ENCODE results near the gene DHX40.
"Not testable (repeated sequence)": the region's sequence is repeated elsewhere in the genome, so short reads cannot be mapped to it uniquely, and the experiment has no call there.

The DHX40 gene

DNA sequence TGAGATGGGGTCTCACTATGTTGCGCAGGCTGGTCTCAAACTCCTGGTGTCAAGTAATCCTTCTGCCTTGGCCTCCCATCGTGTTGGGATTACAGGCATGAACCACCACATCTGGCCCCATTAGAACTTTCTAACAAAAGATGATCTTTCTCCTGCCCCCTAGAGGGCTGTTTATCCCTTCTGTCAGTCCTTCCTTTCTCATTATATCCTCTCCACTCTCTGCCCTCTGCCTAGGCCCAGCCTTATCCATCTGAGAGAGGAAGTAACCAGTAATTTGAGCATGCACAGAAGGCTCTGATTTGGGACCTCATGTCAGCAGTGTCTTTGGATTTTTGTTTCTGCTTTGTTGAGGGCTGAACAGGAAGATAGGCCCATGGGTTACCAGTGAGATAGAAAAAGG, 4.4 kb upstream of the DHX40 start:
- no peak for DNase-seq (ENCODE audit: low read depth, low spot score)
- Histone ChIP-seq H3K9me3 (ENCODE audit: insufficient read depth, low read length) (peaks cover 12% of the 10 kb centered on the region), H3K4me3 (ENCODE audit: insufficient read length, low read depth) (no peak overlapping the region), H3K36me3 (ENCODE audit: insufficient read depth, insufficient read length, low read length) (no peaks in the 10 kb centered on the region), H3K9ac (ENCODE audit: insufficient read length, low read depth) (no peak overlapping the region), H3K27me3 (ENCODE audit: insufficient read depth, insufficient read length) (peaks cover 10% of the 10 kb centered on the region), H3K4me1 (ENCODE audit: insufficient read depth, insufficient read length) (no peaks in the 10 kb centered on the region)
- TF ChIP-seq SUZ12 (IDR thresholded peaks at IDR 0.05; ENCODE audit: extremely low read depth, insufficient read depth, insufficient read length), result no peak
- TF ChIP-seq YY1 (IDR thresholded peaks at IDR 0.05; ENCODE audit: insufficient read depth, insufficient read length), result no peak
- no peak for TF ChIP-seq ZNF274 (IDR thresholded peaks at IDR 0.05; ENCODE audit: low read depth, low read length)

- peak overlapping the region; percentile 94 for H3K9ac ChIP-seq (ENCODE audit: insufficient read length, low read depth)
- peak overlapping the region; percentile 100 for H3K4me3 ChIP-seq (ENCODE audit: insufficient read length, low read depth)
- H3K36me3 ChIP-seq (ENCODE audit: insufficient read depth, insufficient read length, low read length), result peaks cover 18% of the 10 kb centered on the region
- peak; percentile 43 for DNase-seq (ENCODE audit: low read depth, low spot score)
- H3K4me1 ChIP-seq (ENCODE audit: insufficient read depth, insufficient read length), result peaks cover 2% of the 10 kb centered on the region
- peaks cover 10% of the 10 kb centered on the region for H3K27me3 ChIP-seq (ENCODE audit: insufficient read depth, insufficient read length)
- TF ChIP-seq SUZ12 (IDR thresholded peaks at IDR 0.05; ENCODE audit: extremely low read depth, insufficient read depth, insufficient read length) (no peak), YY1 (IDR thresholded peaks at IDR 0.05; ENCODE audit: insufficient read depth, insufficient read length) (no peak), ZNF274 (IDR thresholded peaks at IDR 0.05; ENCODE audit: low read depth, low read length) (no peak)
- peaks cover 12% of the 10 kb centered on the region for H3K9me3 ChIP-seq (ENCODE audit: insufficient read depth, low read length)
These were observed 532 bp downstream of the DHX40 start for GRCh38 chr17:59565959-59566324.

DNA sequence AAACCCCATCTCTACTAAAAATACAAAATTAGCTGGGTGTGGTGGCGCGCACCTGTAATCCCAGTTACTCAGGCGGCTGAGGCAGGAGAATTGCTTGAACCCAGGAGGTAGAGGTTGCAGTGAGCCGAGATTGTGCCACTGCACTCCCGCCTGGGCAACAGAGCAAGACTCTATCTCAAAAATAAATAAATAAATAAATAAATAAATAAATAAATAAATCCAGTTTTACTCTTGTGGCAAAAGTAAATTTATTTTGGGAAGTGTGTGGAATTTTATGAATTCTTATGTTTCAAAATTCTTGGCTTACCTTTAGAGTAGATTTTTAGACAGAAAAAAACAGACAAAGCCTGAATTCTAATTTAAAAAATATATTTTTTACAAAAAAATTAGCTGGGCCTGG, 3.7 kb downstream of the DHX40 start:
- DNase-seq (ENCODE audit: low read depth, low spot score); H3K4me1 ChIP-seq (ENCODE audit: insufficient read depth, insufficient read length); H3K9ac ChIP-seq (ENCODE audit: insufficient read length, low read depth); H3K27me3 ChIP-seq (ENCODE audit: insufficient read depth, insufficient read length); H3K4me3 ChIP-seq (ENCODE audit: insufficient read length, low read depth): not testable (repeated sequence)
- Histone ChIP-seq H3K36me3 (ENCODE audit: insufficient read depth, insufficient read length, low read length) (peaks cover 24% of the 10 kb centered on the region), H3K9me3 (ENCODE audit: insufficient read depth, low read length) (peaks cover 12% of the 10 kb centered on the region)

DNA sequence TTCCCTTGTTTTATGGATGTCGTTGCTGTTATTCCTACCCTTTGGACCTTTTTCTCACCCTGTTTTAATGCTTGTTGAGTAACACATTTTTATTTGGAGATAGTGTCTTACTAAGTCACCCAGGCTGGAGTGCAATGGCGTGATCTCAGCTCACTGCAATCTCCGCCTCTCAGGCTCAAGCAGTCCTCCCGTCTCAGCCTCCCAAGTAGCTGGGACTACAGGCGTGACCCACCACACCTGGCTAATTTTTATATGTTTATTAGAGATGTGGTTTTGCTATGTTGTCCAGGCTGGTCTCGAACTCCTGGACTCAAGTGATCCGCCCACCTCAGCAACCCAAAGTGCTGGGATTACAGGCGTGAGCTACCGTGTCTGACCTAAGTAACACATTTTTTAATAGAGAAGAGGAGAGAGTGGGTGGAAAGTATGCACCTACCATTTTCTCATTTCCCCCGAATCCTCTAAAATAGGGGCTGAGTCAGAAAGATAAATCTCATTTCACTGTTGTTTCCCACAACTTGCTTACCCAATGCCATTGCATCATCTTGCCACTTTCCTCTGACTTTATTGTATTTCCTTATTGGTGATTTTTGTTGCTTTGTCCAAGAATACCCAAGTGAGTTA, 7.0 kb downstream of the DHX40 start:
- TF ChIP-seq SUZ12 (IDR thresholded peaks at IDR 0.05; ENCODE audit: extremely low read depth, insufficient read depth, insufficient read length), result no peak
- no peak for TF ChIP-seq YY1 (IDR thresholded peaks at IDR 0.05; ENCODE audit: insufficient read depth, insufficient read length)
- no peak for TF ChIP-seq ZNF274 (IDR thresholded peaks at IDR 0.05; ENCODE audit: low read depth, low read length)
- DNase-seq (ENCODE audit: low read depth, low spot score), result no peak
- Histone ChIP-seq H3K9me3 (ENCODE audit: insufficient read depth, low read length) (no peaks in the 10 kb centered on the region), H3K4me3 (ENCODE audit: insufficient read length, low read depth) (no peak overlapping the region), H3K9ac (ENCODE audit: insufficient read length, low read depth) (no peak overlapping the region), H3K27me3 (ENCODE audit: insufficient read depth, insufficient read length) (no peaks in the 10 kb centered on the region), H3K4me1 (ENCODE audit: insufficient read depth, insufficient read length) (no peaks in the 10 kb centered on the region), H3K36me3 (ENCODE audit: insufficient read depth, insufficient read length, low read length) (peaks cover 18% of the 10 kb centered on the region)

- H3K27me3 ChIP-seq (ENCODE audit: insufficient read depth, insufficient read length); H3K9me3 ChIP-seq (ENCODE audit: insufficient read depth, low read length); DNase-seq (ENCODE audit: low read depth, low spot score); H3K4me3 ChIP-seq (ENCODE audit: insufficient read length, low read depth); H3K36me3 ChIP-seq (ENCODE audit: insufficient read depth, insufficient read length, low read length); H3K4me1 ChIP-seq (ENCODE audit: insufficient read depth, insufficient read length); H3K9ac ChIP-seq (ENCODE audit: insufficient read length, low read depth): not testable (repeated sequence)
These were observed 18.8 kb downstream of the DHX40 start for GRCh38 chr17:59584168-59584567.

GRCh38 chr17:59600169-59600568, 34.8 kb downstream of the DHX40 start:
- TF ChIP-seq ZNF274 (IDR thresholded peaks at IDR 0.05; ENCODE audit: low read depth, low read length) (no peak), SUZ12 (IDR thresholded peaks at IDR 0.05; ENCODE audit: extremely low read depth, insufficient read depth, insufficient read length) (no peak), YY1 (IDR thresholded peaks at IDR 0.05; ENCODE audit: insufficient read depth, insufficient read length) (no peak)
- Histone ChIP-seq H3K9me3 (ENCODE audit: insufficient read depth, low read length) (no peaks in the 10 kb centered on the region), H3K9ac (ENCODE audit: insufficient read length, low read depth) (no peak overlapping the region), H3K27me3 (ENCODE audit: insufficient read depth, insufficient read length) (no peaks in the 10 kb centered on the region), H3K36me3 (ENCODE audit: insufficient read depth, insufficient read length, low read length) (peaks cover 39% of the 10 kb centered on the region), H3K4me3 (ENCODE audit: insufficient read length, low read depth) (no peak overlapping the region), H3K4me1 (ENCODE audit: insufficient read depth, insufficient read length) (no peaks in the 10 kb centered on the region)
- DNase-seq (ENCODE audit: low read depth, low spot score), result no peak

GRCh38 chr17:59601130-59601529, 35.7 kb downstream of the DHX40 start:
- Histone ChIP-seq H3K9ac (ENCODE audit: insufficient read length, low read depth) (no peak overlapping the region), H3K4me3 (ENCODE audit: insufficient read length, low read depth) (no peak overlapping the region), H3K4me1 (ENCODE audit: insufficient read depth, insufficient read length) (no peaks in the 10 kb centered on the region), H3K36me3 (ENCODE audit: insufficient read depth, insufficient read length, low read length) (peaks cover 44% of the 10 kb centered on the region), H3K27me3 (ENCODE audit: insufficient read depth, insufficient read length) (no peaks in the 10 kb centered on the region), H3K9me3 (ENCODE audit: insufficient read depth, low read length) (no peaks in the 10 kb centered on the region)
- no peak for DNase-seq (ENCODE audit: low read depth, low spot score)
- TF ChIP-seq YY1 (IDR thresholded peaks at IDR 0.05; ENCODE audit: insufficient read depth, insufficient read length), result no peak
- no peak for TF ChIP-seq SUZ12 (IDR thresholded peaks at IDR 0.05; ENCODE audit: extremely low read depth, insufficient read depth, insufficient read length)
- no peak for TF ChIP-seq ZNF274 (IDR thresholded peaks at IDR 0.05; ENCODE audit: low read depth, low read length)

- no peaks in the 10 kb centered on the region for H3K27me3 ChIP-seq (ENCODE audit: insufficient read depth, insufficient read length)
- no peaks in the 10 kb centered on the region for H3K9me3 ChIP-seq (ENCODE audit: insufficient read depth, low read length)
- no peak for DNase-seq (ENCODE audit: low read depth, low spot score)
- TF ChIP-seq SUZ12 (IDR thresholded peaks at IDR 0.05; ENCODE audit: extremely low read depth, insufficient read depth, insufficient read length), result no peak
- no peak for TF ChIP-seq YY1 (IDR thresholded peaks at IDR 0.05; ENCODE audit: insufficient read depth, insufficient read length)
- TF ChIP-seq ZNF274 (IDR thresholded peaks at IDR 0.05; ENCODE audit: low read depth, low read length), result no peak
- H3K9ac ChIP-seq (ENCODE audit: insufficient read length, low read depth), result no peak overlapping the region
- H3K36me3 ChIP-seq (ENCODE audit: insufficient read depth, insufficient read length, low read length), result peaks cover 49% of the 10 kb centered on the region
- no peaks in the 10 kb centered on the region for H3K4me1 ChIP-seq (ENCODE audit: insufficient read depth, insufficient read length)
- no peak overlapping the region for H3K4me3 ChIP-seq (ENCODE audit: insufficient read length, low read depth)
These were observed 41.7 kb downstream of the DHX40 start for GRCh38 chr17:59607061-59607460.
